ENCODE data around the gene CDKL1.

DNA sequence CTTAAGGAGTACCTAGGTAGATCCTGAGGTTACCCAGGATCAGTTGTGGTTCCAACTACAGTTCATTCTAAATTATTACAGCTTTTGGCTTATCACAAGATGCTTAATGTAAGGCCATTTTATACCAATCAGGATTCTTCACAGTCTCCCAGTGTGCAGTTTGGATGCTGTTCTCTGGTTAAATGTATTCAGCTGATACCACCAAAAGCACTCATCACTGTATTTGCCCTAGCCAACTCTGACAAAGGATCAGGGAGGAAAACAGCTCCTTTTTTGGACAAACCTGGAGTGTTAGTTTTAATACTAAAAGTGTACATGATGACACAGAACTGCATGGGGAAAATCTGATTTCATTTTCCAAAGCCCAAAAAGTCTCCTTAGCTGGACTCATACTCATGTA lies 65.1 kb downstream of the CDKL1 start:
- TF ChIP-seq, protein P1, sequence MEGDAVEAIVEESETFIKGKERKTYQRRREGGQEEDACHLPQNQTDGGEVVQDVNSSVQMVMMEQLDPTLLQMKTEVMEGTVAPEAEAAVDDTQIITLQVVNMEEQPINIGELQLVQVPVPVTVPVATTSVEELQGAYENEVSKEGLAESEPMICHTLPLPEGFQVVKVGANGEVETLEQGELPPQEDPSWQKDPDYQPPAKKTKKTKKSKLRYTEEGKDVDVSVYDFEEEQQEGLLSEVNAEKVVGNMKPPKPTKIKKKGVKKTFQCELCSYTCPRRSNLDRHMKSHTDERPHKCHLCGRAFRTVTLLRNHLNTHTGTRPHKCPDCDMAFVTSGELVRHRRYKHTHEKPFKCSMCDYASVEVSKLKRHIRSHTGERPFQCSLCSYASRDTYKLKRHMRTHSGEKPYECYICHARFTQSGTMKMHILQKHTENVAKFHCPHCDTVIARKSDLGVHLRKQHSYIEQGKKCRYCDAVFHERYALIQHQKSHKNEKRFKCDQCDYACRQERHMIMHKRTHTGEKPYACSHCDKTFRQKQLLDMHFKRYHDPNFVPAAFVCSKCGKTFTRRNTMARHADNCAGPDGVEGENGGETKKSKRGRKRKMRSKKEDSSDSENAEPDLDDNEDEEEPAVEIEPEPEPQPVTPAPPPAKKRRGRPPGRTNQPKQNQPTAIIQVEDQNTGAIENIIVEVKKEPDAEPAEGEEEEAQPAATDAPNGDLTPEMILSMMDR (IDR thresholded peaks at IDR 0.05; ENCODE audit: low read depth, low read length, poor library complexity, severe bottlenecking): no peak
- no peak for TF ChIP-seq EZH2phosphoT487 (IDR thresholded peaks at IDR 0.05; ENCODE audit: borderline replicate concordance, low read length)
